NCI-H510A treated with DMSO at 0.1 percent for 48 hours (cell line): ENCODE data around the gene THSD7A.

Source experiments
- DNase-seq: peaks from one replicate; lab custom pipeline; 2025; lab: John Stamatoyannopoulos, UW

The THSD7A gene

DNA sequence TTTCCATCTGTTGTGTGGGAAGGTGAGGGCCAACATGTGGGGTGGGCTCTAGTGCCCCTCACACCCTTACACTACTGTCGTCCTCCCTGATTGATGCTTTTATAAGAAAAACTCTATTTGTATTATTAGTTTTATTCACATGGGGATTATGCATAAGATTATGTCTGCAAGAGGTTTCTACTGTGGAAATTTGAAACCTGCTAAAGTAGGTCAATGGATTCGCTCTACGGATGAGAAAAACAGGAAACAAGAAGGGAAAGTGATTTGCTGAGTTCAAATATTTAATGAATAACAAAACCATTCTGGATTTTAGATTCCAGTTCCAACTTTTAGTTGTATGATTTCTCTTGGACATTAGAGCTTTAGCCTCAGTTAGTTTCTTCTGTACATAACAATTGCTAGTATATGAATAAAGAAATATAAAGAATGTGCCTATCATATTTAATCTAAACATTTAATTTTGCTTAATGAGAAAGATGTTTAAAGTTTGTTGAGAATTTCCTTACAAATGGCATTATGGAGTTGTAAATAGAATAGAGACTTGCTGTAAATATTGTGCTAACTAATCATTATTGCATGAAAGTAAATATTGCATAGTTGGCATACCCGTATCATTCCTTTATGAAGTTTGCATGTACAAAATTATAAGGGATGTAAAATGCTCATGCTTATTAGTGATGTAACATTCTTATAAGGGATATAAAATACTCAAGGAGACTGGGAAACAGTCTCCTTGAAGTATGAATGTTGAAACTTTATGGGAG is 193.8 kb downstream of the THSD7A start:
- peak; percentile 27 for DNase-seq

DNA sequence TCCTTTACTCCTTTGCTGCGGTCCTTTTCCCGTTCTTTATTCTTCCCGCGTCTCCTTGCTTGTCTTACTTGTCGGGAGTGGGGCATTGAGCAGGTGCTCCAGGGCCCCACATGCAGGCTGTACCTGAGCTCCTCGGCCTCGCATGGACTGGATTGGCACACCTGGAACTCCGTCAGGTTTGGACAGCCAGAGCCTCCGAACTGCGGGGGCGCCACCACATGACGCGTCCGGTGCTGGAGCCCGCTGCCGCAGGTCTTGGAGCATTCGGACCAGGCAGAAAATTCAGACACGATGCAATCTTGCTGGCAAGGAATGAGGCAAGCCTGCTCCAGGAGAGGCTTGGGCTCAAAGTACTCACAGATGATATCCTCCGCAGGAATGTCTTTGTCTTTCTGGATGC is 195.7 kb downstream of the THSD7A start:
- no peak for DNase-seq

DNA sequence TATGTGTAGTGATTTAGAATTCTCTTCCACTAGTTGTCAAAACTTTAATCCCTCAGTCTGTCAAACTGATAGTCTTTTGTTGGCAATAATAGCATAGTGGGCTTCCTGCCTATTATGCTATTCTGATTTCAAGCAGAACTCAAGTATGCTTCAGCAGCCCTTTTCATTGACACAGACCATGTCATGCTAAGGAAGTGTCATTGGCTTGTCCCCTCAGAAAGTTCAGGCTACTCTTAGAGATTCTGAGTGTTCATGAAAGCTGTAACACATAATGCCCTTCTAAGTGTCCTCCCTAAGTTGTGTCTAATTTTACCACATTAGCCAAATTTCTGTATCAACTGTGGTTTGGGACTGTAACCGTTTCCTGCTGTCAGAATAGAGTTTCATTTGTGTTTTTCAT is 198.7 kb downstream of the THSD7A start:
- DNase-seq = no peak

DNA sequence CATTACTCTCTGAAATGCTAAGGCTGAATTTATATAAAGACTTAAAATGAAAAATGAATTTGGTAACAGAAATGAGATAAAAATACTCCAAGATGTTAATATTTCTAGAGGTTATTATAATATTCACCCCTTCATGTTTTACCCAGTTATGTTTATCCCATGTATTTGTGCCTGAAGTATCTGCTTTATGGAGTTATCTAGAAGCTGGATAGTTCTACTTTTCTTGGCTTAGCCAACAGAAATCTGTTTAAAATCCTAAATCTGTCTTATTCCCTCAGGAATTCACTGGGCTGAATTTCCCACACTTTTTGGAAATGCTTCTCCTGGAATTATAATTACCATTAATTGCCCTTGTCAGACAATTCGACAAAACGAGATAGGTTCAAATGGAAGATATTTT is 201.6 kb downstream of the THSD7A start:
- DNase-seq = no peak

DNA sequence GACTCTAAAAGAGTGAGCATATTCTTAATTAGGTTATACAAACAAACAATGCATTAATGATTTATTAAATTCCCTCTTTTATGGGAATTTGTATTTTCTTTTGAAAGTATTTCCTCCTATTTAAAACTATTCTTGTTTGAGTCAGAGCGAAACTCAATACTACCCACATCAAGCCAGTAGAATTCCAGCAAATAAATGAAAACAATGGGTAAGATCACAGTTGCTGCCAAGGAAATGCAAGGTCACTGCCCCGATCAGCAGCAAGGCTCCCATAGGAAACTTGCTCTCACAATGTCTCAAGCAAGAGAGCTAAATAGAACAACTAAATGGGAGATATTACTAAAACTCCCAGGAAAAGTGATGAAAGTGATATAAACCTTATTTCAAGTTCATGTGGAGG is 206.3 kb downstream of the THSD7A start:
- no peak for DNase-seq

DNA sequence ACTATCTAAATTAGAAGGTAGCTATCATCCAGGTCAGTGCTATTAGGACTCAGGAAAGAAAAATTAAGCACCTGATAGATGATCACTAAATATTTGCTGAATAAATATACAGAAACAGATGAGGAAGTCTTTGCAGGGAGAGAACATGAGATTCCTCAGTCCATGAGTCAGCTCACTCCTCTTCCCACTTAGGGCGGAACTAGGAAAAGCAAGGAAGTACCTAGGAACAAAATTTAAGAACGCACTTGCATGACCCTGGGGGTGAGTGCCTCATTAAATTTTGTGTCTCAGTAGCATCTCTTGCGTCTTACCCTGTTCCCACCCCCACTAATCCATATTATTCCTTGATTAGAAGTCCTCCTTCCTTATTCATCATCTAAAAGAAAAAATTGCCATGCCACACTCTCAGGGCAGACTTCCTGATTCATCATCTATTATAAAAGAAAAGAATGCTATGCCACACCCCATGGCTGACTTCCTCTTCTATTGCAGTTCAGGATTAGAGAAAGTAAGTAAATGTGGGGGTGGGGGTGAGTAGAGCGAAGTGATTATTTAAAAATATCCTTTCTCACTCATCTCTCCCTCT is 208.8 kb downstream of the THSD7A start:
- no peak for DNase-seq

DNA sequence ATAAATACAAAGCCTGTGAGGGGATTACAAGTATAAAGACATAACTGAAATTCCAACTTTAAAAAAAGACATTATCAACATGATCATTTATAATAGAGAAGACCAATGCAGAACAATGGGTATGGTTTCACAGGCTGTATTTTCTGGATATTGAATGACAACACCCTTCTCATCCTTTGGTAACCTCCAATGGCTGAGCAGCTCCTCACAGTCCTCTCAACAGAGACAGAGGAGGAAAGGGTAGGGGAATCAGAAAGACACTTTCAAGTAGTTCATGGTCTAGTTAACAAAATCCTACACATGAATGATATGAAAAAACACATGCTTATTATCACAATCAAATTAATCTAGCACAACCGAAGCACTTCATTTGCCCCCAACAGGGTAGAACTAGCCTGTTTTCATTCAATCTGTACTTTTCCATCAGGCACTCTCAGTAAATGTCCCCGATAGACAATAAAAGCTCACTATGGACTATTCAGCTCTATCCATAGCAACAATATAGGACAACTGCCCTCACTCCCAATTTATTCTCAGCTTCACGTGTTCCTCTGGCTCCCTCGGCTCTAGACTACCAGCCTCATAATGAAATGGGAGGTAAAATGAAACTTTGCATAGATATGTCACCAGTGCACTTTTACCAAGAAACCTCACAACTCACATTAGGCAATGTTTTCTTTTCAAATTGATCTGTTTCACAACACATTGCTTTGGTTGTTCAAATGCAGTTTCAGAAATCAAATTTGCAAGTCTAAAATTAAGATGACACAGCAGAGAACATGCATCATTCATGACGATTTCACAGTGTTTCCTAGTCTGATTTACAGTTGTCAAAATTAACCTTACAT is 211.4 kb downstream of the THSD7A start:
- no peak for DNase-seq

DNA sequence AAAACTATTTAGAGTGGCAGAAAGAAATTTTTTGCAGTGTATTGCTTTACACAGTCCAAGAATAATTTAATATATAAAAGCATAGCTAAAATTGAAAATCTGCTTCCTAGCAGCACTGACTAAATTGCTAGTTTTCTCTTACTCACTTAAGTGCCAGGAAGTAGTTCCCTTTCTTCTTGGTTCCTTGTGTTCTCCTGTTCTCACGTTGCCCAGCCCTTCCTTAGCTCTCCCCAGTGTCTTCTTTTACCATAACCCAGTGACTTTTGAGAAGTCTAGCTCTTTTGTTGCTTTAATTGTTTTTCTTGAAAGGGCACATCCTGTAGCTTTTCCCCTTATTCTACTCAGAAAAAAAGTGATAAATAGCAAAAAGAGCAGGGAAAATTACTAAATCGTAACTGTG is 215.5 kb downstream of the THSD7A start:
- no peak for DNase-seq

DNA sequence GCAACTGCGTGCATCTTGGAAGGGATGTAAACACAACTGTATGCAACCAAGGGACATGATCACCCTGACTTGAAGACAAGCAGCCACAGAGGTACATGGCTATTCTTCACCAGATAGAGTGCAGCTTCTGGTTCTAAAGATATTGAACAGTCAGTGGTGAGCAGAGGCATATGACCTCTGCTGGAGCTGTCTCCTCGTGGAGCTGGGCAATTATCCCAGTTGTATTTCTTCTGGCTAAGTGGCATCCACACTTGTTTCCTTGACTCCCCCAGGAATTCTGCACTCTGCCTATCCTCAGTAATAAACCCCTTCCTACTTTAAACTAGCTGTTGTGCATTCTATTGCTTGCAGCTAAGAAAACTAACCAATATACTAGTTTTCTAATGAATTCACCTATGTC is 216.8 kb downstream of the THSD7A start:
- no peak for DNase-seq

DNA sequence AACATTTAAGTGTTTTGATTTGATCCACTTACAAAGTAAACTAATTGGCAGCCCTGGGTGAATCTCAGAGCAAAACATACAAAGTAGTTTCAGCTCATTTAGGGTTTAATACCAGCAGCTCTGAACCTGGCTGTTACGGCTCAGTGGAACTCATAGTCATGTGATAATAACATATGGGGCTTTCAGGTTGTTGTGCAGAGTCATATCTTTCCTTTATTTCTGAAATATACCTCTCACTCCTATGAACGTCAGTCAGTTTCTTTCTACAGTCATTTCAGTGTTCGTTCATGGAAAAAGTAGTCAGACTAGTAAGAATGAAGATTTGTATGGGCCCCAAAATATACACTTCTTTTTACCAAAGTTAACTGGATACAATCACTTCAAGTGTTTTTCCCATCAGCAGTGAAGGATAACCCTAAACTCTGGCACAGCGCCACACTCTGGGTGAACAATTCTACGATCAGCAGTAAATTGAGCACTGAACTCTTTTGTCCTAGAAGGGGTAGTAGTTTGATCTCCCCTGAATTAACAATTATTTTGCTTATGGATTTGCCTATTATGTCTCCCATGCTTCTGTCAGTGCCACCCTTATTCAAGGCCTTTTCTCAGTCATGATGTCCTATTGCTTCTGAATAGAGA is 218.6 kb downstream of the THSD7A start:
- peak; percentile 17 for DNase-seq

DNA sequence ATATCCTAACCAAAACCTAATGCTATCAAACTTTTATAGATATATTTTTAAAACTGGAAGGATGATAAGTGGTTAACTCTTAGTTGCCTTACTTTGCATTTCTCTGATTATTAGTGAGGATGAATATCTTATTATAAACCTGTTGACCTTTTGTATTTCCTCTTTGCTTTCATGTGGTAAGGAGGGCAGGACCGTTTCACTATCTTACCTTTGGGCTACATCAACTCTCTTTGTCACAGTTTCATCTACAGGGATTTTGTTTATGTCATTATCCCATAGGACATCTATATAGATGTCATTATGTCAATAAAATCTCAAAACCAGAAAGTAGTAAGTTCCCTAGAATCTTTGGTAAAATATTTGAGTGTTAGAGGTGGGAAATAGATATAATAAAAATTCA is 219.3 kb downstream of the THSD7A start:
- no peak for DNase-seq

DNA sequence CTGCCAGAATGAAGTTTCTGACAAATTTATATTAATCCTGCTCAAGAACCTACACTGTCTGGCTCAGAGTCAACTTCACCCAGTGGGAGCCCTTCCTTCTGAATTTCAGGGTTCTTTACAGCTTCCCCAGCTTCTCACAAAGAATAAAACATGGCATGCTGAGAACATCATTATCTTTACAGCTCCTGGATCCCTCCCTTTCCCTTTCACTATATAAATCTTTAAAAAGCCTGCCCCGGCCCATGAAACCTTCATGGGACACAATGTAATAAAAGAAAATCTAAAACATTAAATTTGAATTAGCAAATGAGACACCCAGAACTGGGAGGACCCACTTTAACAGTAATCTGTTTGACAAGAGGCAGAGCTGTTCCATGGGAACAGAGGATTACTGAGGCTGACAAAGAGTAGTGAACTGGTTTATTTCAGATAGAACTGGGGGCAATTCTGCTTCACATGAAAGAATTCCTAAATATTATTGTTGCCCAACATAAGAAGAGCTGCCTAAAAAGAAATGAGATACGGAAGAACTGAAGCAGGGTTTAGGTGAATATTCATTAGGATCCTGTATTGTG is 222.8 kb downstream of the THSD7A start:
- no peak for DNase-seq

DNA sequence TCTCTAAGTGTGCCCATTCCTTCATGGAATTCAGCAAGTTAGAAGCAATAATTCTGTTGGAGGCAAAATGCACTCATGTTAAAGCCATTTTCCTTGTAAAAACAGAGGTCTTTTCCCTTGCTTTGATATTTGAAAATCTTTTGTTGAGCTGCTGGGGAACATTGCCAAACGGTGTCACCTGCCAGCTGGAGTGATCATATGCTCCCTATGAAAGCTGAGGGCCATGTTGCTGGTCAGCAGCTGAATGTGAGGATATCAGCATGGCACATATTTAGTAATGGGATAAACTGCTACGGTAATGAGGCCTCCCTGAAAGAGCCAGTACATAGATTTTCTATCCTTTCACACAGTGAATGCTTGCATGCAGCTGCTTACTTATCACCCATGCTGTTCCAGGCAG is 224.3 kb downstream of the THSD7A start:
- DNase-seq = no peak

DNA sequence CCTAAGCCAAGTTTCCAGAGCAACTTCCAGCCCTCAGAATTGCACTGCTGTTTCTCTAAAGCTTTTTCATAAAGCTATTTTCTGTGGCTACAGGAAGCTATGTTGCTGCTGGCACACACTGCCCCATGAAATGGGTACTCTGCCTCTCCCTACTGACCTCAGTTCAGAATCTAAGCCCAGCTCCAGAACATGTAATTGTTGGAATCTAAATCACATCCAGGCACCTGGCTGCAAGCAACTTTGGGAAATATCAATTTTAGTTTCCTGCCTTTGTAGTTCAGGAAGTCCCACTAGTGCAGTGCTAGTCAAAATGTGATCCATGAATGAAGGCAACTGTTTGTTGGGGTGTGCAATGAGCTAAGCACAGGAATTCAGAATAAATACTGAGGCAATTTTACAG is 226.2 kb downstream of the THSD7A start:
- DNase-seq = no peak

DNA sequence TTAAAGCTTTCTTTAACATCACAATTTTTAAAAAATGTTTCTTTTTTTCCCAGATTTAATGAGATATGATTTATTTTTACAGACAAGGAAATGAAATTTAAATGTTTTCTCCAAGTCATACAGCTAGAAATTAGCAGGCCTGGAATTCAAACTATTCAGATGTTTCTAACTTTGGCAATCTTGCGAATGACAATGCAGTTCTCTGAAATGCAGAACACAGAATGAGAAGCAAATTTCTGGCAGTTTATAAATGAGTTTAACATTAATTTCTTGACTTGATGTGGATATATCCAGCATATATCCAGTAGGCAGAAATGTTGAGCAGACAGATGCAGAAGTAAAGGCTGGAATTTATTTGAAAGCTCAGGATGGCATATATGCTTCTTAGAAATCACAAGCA is 227.5 kb downstream of the THSD7A start:
- DNase-seq = no peak

DNA sequence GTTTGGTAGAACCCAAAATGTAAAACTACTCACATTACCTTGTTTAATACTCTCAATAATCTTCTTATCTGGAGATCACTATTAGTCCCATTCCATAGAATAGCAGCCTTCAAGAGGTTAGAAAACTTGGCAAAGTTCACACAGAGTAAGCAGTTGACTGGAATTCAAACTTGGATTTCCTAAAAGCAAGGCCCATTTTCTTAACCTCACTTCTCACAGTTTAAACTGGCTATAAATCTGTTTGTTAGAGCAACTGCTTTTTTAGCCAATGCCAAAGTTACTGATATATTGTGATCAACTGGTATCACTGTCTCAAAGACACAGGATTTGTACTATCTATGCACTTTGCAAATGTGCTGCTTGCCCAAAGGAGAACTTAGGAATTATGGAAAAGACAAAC is 230.2 kb downstream of the THSD7A start:
- DNase-seq = no peak

DNA sequence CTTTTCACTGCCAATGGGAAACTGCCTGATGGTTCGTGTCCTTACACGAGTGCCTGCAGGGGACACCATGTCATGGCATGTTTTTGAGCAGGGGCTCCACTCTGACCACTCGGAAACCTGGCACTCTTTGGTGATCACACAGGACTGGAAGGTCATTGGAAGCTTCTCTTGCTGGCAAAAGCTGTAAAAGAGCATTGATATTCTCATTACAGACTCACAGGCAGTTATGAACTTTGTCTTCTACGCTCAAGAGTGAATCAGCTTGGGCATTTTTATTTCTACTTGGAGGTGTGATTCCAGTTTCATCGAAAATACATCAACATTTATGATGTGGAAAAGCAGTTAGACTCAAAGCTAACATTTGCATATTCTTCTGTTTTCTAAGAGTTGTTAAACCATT is 238.7 kb downstream of the THSD7A start:
- no peak for DNase-seq

DNA sequence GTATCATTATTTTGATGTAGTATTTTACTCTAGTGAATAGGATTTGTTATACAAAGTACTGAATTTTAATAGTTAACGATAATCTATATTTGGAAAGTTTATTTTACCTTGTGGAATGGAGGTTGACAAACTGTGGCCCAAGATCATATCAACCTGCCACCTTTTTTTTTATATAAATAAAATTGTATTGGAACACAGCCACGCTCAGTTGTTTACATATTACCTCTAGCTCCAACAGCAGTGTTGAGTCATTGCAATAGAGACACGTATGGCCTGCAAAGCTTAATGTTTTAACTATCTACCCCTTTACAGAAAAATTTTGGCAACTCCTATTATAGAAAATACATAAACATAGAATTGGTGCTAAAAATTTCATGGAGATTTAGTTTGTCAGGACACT is 239.3 kb downstream of the THSD7A start:
- DNase-seq = no peak

DNA sequence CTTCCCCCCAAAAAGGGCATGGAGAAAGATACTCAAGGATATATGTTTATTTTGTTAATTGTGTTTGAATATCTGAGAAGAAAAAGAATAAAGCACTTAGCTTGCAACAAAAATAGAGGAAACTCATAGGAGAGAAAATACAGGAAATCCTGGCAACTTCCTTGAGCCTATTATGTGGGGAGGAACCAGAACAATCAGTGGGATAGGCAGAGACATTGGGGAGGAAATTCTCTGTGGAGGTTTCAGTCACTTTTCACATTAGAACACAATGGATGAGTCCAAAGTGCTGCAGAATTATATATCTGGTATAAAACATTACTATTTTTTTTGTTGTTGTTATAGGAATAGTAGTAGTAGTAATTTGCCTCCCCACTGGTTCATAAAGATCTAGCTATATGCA is 240.1 kb downstream of the THSD7A start:
- DNase-seq = no peak

DNA sequence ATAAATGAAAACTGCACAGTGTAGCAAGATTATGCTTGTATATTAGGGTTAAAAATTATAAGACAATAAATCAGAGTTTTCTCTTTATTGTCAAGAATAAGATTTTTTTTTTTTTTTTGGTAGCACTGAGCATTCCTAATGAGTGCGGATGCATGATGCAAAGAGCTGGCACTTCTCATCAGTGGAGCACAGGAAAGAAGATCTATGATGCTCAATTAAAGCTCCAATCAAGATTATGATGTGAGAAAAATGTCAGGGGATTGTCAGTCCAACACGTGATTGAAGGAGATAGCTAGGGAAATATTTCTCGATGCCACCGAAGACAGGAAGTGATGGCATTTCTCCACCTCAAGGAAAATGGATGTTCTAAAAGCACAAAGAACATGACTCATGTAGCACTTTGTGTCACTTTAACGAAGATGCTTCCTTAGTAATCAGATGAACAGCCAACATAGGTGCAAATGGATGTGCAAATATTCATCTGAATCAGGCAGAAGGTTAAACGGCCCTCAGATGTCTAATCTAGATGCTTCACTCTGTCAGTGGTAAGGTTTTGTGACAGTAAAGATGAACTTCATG is 240.9 kb downstream of the THSD7A start:
- no peak for DNase-seq

DNA sequence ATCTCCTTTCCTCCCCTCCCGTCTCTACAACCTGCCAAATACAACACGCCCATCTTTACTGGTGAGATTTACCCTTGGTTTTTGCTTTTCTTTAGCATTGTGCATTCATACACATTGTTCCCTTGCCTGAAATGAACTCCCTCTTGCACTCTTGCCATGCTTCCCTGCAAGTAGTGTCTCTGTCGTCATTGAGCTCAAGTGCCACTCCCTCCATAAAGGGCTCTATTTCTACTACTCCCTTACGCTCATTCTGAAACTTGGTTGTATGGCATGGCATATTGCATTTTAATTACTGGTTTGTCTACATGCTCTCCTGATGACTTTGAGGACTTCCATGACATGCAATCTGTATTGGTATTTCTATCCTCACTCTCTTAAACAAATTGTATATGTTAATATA is 242.7 kb downstream of the THSD7A start:
- no peak for DNase-seq

DNA sequence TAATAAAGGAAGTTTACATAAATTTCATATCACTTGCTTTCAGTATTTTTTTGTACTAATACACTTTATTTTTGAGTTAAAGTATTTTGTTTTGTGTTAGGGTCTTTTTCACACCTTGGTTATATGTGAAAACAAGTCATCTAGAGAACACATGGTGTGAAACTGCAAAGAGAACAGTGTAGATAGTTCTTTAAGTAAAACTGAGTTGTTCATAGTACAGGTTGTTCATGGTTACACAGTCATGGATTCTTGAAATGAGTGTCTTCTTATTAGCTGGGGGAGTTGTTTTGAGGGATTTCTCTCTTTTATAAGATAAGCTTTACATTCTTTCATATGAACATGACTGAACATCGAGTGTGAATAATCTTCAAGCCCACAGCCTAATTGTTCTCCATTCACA is 244.2 kb downstream of the THSD7A start:
- no peak for DNase-seq
